CD14-positive monocyte (primary cell): ENCODE data around the gene NAT14. TPM values are rescaled to one million over a fixed set of nuclear protein-coding genes. Genes with fewer than 3 reads are reported as not detected.

Experiments used
- DNase-seq, 3 donors: peaks; one replicate each; pipeline ENCODE4 v3.0.0-alpha.2; 2011 to 2022
- H2AFZ ChIP-seq: 2 replicates; pipeline ENCODE4 v1.6.0; 2012; ENCODE audit warnings: mild to moderate bottlenecking, low read depth, low read length, inconsistent platforms; ENCODE audit not compliant: insufficient read depth, poor library complexity, severe bottlenecking
- H3K27ac ChIP-seq, 2 donors: 1 replicate in 1 of 2; 2 replicates in 1 of 2; pipeline ENCODE4 v1.5.1; 2012 to 2013; ENCODE audit warnings: low read length in 2 of 2, control low read depth in 1 of 2, inconsistent platforms in 1 of 2, low read depth in 1 of 2, mild to moderate bottlenecking in 1 of 2
- H3K27me3 ChIP-seq, 2 donors: one replicate each; pipeline versions ENCODE4 v1.6.0 to v1.6.1; 2011 to 2013; ENCODE audit warnings: low read length in 2 of 2; ENCODE audit not compliant: control insufficient read depth in 2 of 2, insufficient read depth in 2 of 2
- H3K36me3 ChIP-seq, 2 donors: replicated peaks in 1 of 2; 1 replicate in 1 of 2; 2 replicates in 1 of 2; pipeline versions ENCODE4 v1.5.1 to v1.6.1; 2012 to 2013; ENCODE audit warnings: low read length in 2 of 2, control low read depth in 1 of 2, inconsistent platforms in 1 of 2, mild to moderate bottlenecking in 1 of 2; ENCODE audit not compliant: insufficient read depth in 2 of 2, control insufficient read depth in 1 of 2
- H3K4me1 ChIP-seq, 2 donors: 1 replicate in 1 of 2; 2 replicates in 1 of 2; pipeline versions ENCODE4 v1.5.1 to v1.6.1; 2012 to 2013; ENCODE audit warnings: low read length in 2 of 2, control low read depth in 1 of 2, inconsistent platforms in 1 of 2, mild to moderate bottlenecking in 1 of 2, moderate library complexity in 1 of 2; ENCODE audit not compliant: insufficient read depth in 2 of 2, control insufficient read depth in 1 of 2
- H3K4me2 ChIP-seq: replicated peaks from 2 replicates; pipeline ENCODE3; 2012; ENCODE audit warnings: low read length, moderate library complexity, mild to moderate bottlenecking; ENCODE audit not compliant: poor library complexity, severe bottlenecking; ENCODE audit errors: extremely low read depth
- H3K4me3 ChIP-seq, 3 experiments: fragments of 200-600 bp in 1 of 3; sonication (generic) in 1 of 3; replicated peaks in 1 of 3; 1 replicate in 2 of 3; 2 replicates in 1 of 3; pipeline ENCODE4 v1.5.1; 2011 to 2013; ENCODE audit warnings: low read length in 3 of 3, mild to moderate bottlenecking in 3 of 3, control low read depth in 2 of 3, low read depth in 2 of 3, inconsistent platforms in 1 of 3, moderate library complexity in 1 of 3
- H3K79me2 ChIP-seq: 2 replicates; pipeline ENCODE4 v1.6.0; 2012; ENCODE audit warnings: mild to moderate bottlenecking, control low read depth, inconsistent platforms, low read length, moderate library complexity; ENCODE audit not compliant: insufficient read depth
- H3K9ac ChIP-seq: 2 replicates; pipeline ENCODE4 v1.6.0; 2017; ENCODE audit warnings: low read length, mild to moderate bottlenecking; ENCODE audit not compliant: insufficient read depth, poor library complexity, severe bottlenecking
- H3K9me3 ChIP-seq, 2 donors: replicated peaks in 1 of 2; 1 replicate in 1 of 2; 2 replicates in 1 of 2; pipeline versions ENCODE4 v1.5.1 to v1.6.1; 2012 to 2013; ENCODE audit warnings: low read length in 2 of 2, control low read depth in 1 of 2; ENCODE audit not compliant: control insufficient read depth in 1 of 2, insufficient read depth in 1 of 2
- H4K20me1 ChIP-seq: 2 replicates; pipeline ENCODE4 v1.6.0; 2012; ENCODE audit warnings: mild to moderate bottlenecking, low read length, control low read depth, moderate library complexity; ENCODE audit not compliant: insufficient read depth
- H3K27ac Mint-ChIP-seq, 7 donors: one replicate each; pipeline ENCODE4 v1.8.0; 2020; ENCODE audit warnings: mild to moderate bottlenecking in 7 of 7, mixed read lengths in 7 of 7, moderate library complexity in 6 of 7, inconsistent platforms in 2 of 7
- H3K27me3 Mint-ChIP-seq, 3 donors: one replicate each; pipeline ENCODE4 v1.8.0; 2021 to 2022; ENCODE audit warnings: low read depth in 3 of 3, mild to moderate bottlenecking in 3 of 3, mixed read lengths in 3 of 3, moderate library complexity in 3 of 3, inconsistent platforms in 1 of 3
- H3K36me3 Mint-ChIP-seq, 2 donors: one replicate each; pipeline ENCODE4 v1.8.0; 2020; ENCODE audit warnings: mixed read lengths in 2 of 2, inconsistent platforms in 1 of 2, mild to moderate bottlenecking in 1 of 2
- H3K4me1 Mint-ChIP-seq: one replicate; pipeline ENCODE4 v1.8.0; 2020; ENCODE audit warnings: mild to moderate bottlenecking, mixed read lengths
- H3K4me3 Mint-ChIP-seq, 2 donors: one replicate each; pipeline ENCODE4 v1.8.0; 2020; ENCODE audit warnings: mild to moderate bottlenecking in 2 of 2, mixed read lengths in 2 of 2, moderate library complexity in 1 of 2
- H3K9me3 Mint-ChIP-seq, 7 donors: one replicate each; pipeline ENCODE4 v1.8.0; 2020 to 2022; ENCODE audit warnings: mixed read lengths in 7 of 7, mild to moderate bottlenecking in 6 of 7, moderate library complexity in 6 of 7, inconsistent platforms in 2 of 7
- WGBS: methylation state at CpG from one replicate; pipeline ENCODE4 v1.1.5; 2013; ENCODE audit warnings: missing lambda C conversion rate; ENCODE audit not compliant: insufficient coverage; 5-methylcytosine and 5-hydroxymethylcytosine counted together
- intact Hi-C, 2 donors: fragments of 100-400 bp; cut with micrococcal nuclease; formaldehyde crosslinking; loops; one replicate each; pipeline versions ENCODE4 v1.15.0 to v1.15.1; 2023
- polyA plus RNA-seq, 3 donors: library from polyadenylated mRNA; depleted of rRNA in 1 of 3; unstranded in 2 of 3; stranded (reverse) in 1 of 3; fragments of 300-500 nt in 2 of 3; fragments of >200 nt in 1 of 3; fragmentation: Illumina TruSeq in 2 of 3; gene quantifications; 1 replicate in 2 of 3; 2 replicates in 1 of 3; pipeline ENCODE4 v1.2.3, GENCODE V29; 2012 to 2021
- TF ChIP-seq, protein P1 (sequence below): fragments of 200-600 bp; IDR thresholded peaks from one replicate; pipeline ENCODE4 v1.8.0; 2022; ENCODE audit warnings: antibody characterized with exemption, mild to moderate bottlenecking

The NAT14 gene
- polyA plus RNA-seq, 3 donors: 1.5 to 2.2 (median 1.9) TPM

DNA sequence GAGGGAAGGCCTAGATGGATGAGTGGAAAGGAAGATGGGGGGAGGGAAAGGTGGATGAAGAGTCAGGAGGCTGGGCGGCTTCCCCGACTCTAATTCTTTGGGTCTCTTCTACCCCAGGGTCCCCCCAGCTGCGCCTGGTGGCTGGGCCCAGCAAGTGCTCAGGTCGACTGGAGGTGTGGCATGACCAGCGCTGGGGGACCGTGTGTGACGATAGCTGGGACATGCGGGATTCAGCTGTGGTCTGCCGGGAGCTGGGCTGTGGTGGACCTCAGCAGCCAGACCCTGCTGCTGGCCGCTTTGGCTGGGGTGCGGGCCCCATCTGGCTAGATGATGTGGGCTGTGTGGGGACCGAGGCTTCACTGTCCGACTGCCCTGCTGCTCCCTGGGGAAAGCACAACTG is 12.8 kb downstream of the NAT14 start:
- H3K4me1 ChIP-seq: no peaks in the 10 kb centered on the region
- H4K20me1 ChIP-seq: no peaks in the 10 kb centered on the region
- H3K79me2 ChIP-seq: no peaks in the 10 kb centered on the region
- intact Hi-C loops: no loop called here
- no peaks in the 10 kb centered on the region for H3K9me3 ChIP-seq
- Mint-ChIP-seq H3K9me3 (peaks cover 0 to 13% (median 8%) of the 10 kb centered on the region in 7 donors), H3K4me1 (no peaks in the 10 kb centered on the region), H3K4me3 (no peak overlapping the region), H3K27me3 (peaks cover 11 to 22% (median 11%) of the 10 kb centered on the region in 3 donors), H3K36me3 (peaks cover 0 to 2% of the 10 kb centered on the region in 2 donors), H3K27ac (peak overlapping the region in 1 of 7 donors; percentile 54)
- no peak for DNase-seq
- WGBS: 96% methylated on average over 13 of the region's 13 CpGs
- no peaks in the 10 kb centered on the region for H3K36me3 ChIP-seq
- TF ChIP-seq, protein P1, sequence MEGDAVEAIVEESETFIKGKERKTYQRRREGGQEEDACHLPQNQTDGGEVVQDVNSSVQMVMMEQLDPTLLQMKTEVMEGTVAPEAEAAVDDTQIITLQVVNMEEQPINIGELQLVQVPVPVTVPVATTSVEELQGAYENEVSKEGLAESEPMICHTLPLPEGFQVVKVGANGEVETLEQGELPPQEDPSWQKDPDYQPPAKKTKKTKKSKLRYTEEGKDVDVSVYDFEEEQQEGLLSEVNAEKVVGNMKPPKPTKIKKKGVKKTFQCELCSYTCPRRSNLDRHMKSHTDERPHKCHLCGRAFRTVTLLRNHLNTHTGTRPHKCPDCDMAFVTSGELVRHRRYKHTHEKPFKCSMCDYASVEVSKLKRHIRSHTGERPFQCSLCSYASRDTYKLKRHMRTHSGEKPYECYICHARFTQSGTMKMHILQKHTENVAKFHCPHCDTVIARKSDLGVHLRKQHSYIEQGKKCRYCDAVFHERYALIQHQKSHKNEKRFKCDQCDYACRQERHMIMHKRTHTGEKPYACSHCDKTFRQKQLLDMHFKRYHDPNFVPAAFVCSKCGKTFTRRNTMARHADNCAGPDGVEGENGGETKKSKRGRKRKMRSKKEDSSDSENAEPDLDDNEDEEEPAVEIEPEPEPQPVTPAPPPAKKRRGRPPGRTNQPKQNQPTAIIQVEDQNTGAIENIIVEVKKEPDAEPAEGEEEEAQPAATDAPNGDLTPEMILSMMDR: no peak
- no peak overlapping the region for H3K4me2 ChIP-seq
- H3K9ac ChIP-seq: no peak overlapping the region
- H2AFZ ChIP-seq: no peak overlapping the region
- no peak overlapping the region for H3K27ac ChIP-seq
- peaks cover 0 to 4% of the 10 kb centered on the region in 2 donors for H3K27me3 ChIP-seq
- no peak overlapping the region for H3K4me3 ChIP-seq

DNA sequence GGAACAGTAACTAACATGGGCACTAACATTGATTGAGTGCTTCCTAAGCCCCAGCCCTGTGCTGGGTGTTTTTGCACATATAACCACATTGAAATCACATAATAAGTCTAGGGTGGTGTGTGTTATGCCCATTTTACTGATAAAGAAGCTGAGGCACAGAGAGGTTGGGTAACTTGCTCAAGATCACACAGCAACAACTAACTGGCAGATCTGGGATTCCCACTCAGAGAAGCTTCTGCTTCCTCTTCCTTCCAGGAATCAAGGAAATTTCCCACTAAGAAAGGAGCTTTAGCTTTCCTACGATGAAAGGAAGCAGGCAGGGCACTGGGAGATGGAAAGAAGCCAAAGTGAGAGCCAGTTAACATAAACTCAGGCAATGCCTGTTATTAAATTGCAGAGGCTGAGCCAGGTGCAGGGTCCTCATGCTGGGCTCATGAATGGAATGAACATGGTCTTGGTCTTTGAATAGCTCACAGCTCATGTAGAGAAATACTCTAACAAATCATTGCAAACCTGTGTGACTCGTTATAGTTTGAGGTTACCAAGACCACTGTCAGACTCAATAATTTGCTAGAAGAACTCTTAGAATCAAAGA is 13.4 kb downstream of the NAT14 start:
- Mint-ChIP-seq H3K27me3 (peaks cover 6 to 19% (median 11%) of the 10 kb centered on the region in 3 donors), H3K9me3 (peaks cover 0 to 15% (median 10%) of the 10 kb centered on the region in 7 donors), H3K36me3 (peaks cover 0 to 2% of the 10 kb centered on the region in 2 donors), H3K4me1 (peaks cover 3% of the 10 kb centered on the region), H3K27ac (peak overlapping the region in 1 of 7 donors; percentile 54), H3K4me3 (no peak overlapping the region)
- Histone ChIP-seq H4K20me1 (no peaks in the 10 kb centered on the region), H2AFZ (no peak overlapping the region), H3K9me3 (no peaks in the 10 kb centered on the region), H3K4me3 (no peak overlapping the region), H3K27ac (no peak overlapping the region), H3K79me2 (no peaks in the 10 kb centered on the region), H3K4me2 (no peak overlapping the region), H3K4me1 (peaks cover 2% of the 10 kb centered on the region in 2 donors), H3K27me3 (peaks cover 0 to 4% of the 10 kb centered on the region in 2 donors), H3K36me3 (no peaks in the 10 kb centered on the region), H3K9ac (no peak overlapping the region)
- TF ChIP-seq, protein P1: no peak
- no peak for DNase-seq
- no CpG with 5 or more reads among the region's 2 CpGs for WGBS
- intact Hi-C loops: no loop called here
